Glomerular visceral epithelial cell (primary cell): ENCODE measurements around the gene AP3B2.

Experiments used
- DNase-seq: peaks from one replicate; pipeline ENCODE4 v3.0.0-alpha.2; 2016; ENCODE audit errors: extremely low spot score

Gene AP3B2

DNA sequence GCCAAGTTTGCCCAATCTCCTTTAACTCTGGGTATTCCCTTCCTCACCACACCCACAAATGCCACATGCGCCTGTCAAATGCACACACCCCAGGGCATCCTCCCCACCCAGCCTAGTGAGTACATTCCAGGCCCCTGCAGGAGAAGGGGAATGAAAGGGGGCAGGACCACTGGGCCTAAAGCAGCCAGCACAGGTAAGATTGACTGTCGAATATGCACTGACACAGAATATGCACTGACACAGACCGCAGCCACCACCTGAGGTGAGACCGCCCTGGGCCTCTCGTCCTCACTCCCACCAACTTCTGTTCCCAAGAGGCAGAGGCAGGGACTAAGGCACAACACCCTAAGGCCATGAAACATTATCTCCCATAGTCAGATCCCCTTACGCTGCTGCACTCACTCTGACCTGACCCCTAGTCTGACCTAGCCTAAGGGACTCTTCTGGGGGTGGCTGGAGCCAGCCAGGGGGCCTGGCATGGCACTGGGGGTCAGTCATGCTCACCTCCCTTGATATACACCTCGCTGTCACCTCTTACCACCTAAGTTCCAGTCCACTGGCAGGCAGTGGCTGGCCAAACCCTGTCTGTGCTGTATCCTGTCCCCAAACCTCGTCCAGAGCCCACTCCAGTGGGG, 10.8 kb downstream of the AP3B2 start:
- no peak for DNase-seq

GRCh38 chr15:82697735-82698407, 11.8 kb downstream of the AP3B2 start:
- no peak for DNase-seq

GRCh38 chr15:82692171-82692570, 17.5 kb downstream of the AP3B2 start:
- no peak for DNase-seq

DNA sequence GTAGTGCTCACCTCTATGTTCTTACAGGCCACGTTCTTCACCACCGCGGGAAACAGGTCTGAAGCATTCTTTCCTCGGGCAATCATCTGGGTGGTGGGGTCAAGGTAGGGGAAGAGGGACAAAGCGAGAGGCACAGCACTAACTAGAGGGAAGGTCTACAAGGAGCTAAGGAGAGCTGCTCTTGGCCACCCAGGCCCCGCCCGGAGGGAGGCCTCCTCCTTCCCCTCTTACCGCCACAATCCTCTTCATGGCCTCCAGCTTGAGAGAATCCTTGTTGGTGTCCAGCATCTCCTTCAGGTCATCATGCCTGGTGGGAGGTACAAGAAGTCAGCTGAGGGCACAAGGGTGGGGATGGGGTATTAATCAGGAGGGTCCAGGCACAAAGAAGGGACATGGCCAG, 20.5 kb downstream of the AP3B2 start:
- DNase-seq, result no peak

GRCh38 chr15:82688691-82689090, 21.0 kb downstream of the AP3B2 start:
- DNase-seq, result no peak

DNA sequence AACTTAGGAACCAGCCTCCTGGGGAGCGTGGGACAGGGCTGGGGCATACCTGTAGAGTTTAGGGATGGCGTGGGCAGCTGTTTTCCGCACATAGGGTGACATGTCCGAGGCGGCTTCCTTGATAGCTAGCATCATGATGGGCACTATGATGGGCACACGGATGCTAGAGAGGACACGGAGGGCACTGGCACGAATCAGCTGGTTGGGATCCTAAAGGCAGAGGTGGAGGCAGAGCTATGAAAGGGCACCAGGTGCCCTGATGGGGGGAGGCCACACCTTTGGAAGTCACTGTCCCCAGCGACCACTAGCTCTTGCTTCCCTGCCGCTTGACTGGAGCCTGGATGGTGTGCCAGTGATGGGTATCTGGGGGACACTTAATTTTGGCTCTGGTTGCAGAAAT, 28.3 kb downstream of the AP3B2 start:
- DNase-seq, result no peak

DNA sequence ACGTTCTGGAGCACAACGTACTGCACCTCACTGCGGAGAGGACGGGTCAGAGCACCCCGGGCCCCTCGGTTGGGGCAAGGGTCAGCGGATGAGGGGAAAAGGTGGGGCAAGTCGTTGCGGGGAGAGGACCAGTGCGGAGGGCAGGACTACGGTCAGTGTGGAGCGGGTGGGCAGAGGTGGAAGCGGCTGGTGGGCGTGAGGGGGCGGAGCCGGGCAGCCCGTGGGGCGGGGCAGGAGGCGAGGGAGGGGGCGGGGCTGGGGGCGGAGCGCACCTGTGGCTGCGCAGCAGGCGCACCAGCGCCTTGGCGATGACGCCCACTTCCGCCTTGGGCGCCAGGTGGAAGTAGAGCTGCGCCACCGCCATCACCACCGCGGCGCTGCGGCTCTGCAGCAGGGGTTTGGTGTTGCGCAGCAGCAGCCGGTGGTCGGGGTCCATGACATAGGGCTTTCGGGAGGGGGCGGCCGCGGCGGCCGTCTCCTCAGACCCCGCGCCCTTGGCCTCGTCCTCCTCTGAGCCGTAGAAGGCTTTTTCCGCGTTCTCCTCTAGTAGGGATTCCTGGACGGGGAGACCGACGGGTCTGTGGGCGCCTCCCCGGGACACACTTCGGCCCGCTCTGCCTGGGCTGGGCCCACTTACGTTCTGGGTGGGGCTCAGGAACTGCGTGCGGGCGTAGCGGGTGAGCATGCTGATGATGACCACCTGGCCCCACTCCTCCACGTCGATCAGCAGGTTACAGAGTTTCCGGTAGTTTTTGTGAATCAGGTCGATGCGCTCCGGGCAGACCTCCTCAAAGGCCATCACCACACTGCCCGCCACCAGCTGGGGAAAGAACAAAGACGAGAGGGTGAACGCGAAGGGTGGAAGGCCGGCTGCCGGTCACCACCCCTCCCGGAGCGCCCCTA, 29.2 kb downstream of the AP3B2 start:
- peak; percentile 31 for DNase-seq

- DNase-seq, result no peak
These were observed 30.0 kb downstream of the AP3B2 start for GRCh38 chr15:82679626-82680199.

GRCh38 chr15:82677720-82678323, 31.9 kb downstream of the AP3B2 start:
- DNase-seq, result no peak

DNA sequence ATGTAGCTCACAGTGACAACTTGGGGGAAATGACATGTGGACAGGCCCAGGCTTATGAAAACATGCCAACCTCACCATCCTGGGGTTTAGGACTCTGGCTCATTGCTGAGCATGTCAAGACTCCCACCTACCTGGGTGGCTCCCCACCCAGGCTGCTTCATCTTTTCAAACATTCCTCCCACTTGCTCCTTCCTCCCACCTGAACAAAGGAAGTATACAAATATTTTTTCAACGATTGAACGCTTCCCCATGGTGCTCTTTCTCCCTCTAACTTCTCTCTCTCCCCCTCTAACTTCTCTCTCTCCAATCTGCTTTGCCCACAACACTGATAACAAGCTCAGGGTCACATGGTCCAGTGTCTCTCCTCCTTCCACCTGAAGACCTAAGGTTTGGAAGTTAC, 34.8 kb downstream of the AP3B2 start:
- no peak for DNase-seq

DNA sequence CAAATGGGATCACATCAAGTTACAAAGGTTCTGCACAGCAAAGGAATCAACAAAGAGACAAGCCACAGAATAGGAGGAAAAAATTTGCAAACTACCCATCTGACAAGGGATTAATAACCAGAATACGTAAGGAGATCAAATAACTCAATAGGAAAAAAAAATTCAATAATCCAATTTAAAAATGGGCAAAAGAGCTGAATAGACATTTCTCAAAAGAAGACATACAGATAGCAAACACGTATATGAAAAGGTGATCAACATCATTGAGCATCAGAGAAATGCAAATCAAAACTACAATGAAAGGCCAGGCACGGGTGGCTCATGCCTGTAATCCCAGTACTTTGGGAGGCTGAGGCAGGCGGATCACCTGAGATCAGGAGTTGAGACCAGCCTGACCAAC, 39.0 kb downstream of the AP3B2 start:
- no peak for DNase-seq

GRCh38 chr15:82666606-82667005, 43.1 kb downstream of the AP3B2 start:
- no peak for DNase-seq

DNA sequence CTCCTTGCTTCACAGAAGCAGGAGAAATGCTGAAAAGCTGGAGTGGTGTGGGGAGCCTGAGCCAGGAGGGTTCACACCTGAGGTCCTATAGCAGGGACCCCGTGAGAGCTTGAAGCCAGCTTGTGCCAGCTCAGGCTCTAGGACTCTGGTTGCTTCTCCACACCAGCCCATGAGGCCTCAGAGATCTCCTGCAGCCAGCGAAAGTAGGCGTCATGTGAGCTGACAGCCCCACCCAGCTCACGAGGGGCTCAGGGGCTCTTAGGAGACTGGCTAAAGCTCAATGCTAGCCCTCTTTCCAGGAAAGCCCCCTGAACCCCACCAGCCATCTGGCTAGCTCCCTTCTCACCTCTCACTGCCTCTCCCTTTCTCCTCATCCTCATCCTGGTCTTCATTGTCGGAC, 45.7 kb downstream of the AP3B2 start:
- DNase-seq, result no peak

GRCh38 chr15:82663186-82663600, 46.5 kb downstream of the AP3B2 start:
- peak; percentile 44 for DNase-seq

DNA sequence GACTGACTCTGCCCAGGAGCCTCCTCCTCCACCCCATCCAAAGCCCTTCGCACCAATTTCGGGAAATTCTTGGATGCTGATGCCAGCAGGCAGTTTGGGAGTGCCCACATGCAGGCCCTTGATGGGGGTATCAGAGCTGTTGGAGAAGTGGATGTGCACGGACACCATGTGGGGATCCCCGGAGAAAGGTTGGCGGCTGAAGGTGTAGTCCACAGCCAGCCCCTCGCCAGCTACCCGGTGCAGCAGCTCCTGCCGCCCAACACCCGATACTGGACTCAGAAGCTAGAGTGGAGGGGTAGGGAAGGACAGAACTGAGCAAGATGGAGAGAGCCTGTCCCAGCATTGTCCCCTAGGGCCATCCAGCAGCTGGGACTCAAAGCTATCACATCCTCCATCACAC, 47.0 kb downstream of the AP3B2 start:
- DNase-seq, result no peak

GRCh38 chr15:82660378-82660777, 49.3 kb downstream of the AP3B2 start:
- no peak for DNase-seq

DNA sequence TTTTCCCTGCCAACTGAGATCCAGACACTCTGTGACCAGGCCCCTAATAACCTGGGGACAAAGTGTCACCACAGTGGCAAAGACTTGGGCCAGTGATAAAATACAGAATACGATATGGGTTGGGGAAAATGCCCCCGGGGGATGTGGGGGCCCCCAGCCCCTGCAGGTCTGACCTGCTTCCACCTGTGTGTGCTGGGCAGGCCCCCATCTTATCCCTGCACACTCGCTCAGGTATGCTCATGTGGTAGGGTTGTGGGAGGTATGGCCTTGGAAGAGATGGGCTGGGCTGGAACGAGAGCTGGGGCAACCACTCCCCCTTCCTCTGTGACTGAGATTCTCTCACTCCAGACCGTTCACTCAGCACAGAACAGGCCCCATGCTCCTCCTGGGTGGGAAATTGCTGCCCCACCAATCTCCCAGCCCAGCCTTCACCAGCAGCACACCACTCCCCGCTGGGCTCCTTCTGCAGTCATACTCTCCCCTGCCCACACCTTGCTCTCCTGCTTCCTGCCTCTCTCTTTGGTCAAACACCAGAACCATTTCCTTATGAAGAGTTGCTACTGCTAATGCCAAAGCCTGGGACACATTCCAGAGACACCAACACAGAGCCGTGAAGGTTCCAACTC, 52.9 kb downstream of the AP3B2 start:
- DNase-seq, result no peak

DNA sequence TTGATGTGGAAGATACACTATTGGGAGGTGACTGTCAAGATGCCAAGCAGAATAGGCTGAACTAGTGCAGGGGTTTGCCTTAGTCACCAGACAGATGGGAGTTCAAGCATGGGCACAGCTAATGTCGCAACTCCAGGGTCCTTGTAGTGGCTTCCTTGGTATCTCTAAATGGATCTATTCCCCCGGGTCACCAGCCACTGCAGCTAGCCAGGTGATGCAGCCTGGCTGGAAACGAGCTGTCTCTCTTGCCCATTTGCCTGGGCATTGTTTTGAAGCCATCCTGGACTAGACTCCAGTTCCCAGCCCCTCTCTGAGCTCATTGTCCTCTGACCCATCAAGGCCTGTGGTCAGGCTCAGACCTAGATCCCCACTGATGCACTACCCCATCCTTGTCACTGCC, 54.1 kb downstream of the AP3B2 start:
- no peak for DNase-seq

- no peak for DNase-seq
These were observed 56.0 kb downstream of the AP3B2 start for GRCh38 chr15:82653483-82654168.

GRCh38 chr15:82651708-82652107, 58.0 kb downstream of the AP3B2 start:
- DNase-seq, result no peak
